Fibroblast of mammary gland (primary cell): Measurements from ENCODE around the gene STX1B.
A peak's percentile ranks its signal among the peaks of the same experiment; 100 is the strongest.

ENCODE experiments used
- DNase-seq: peaks from one replicate; pipeline ENCODE4 v3.0.0-alpha.2; 2010; ENCODE audit warnings: low read depth
- H3K4me3 ChIP-seq: 2 replicates; pipeline ENCODE4 v1.5.1; 2011; ENCODE audit warnings: low read depth, mild to moderate bottlenecking, low read length, moderate library complexity; ENCODE audit not compliant: control insufficient read depth
- CTCF ChIP-seq: conservative IDR thresholded peaks from 2 replicates; pipeline ENCODE4 v1.5.1; 2011; ENCODE audit warnings: low read depth, low read length, inconsistent platforms; ENCODE audit not compliant: control insufficient read depth, insufficient read depth

STX1B gene

GRCh38 chr16:31002250-31002700 lies 8.2 kb downstream of the STX1B start:
- no peak for DNase-seq
- no peak overlapping the region for H3K4me3 ChIP-seq
- no peak for TF ChIP-seq CTCF

- H3K4me3 ChIP-seq = no peak overlapping the region
- TF ChIP-seq CTCF = no peak
- DNase-seq = no peak
Observed at GRCh38 chr16:31001507-31002249, 8.8 kb downstream of the STX1B start.

GRCh38 chr16:31000671-31001382 lies 9.6 kb downstream of the STX1B start:
- TF ChIP-seq CTCF = no peak
- H3K4me3 ChIP-seq = no peak overlapping the region

GRCh38 chr16:30998852-30999761 lies 11.3 kb downstream of the STX1B start:
- no peak for TF ChIP-seq CTCF
- peak; percentile 22 for DNase-seq
- H3K4me3 ChIP-seq = no peak overlapping the region

More at GRCh38 chr16:31000671-31001382, 9.6 kb downstream of the STX1B start:
- no peak for DNase-seq

GRCh38 chr16:30997725-30998711 lies 12.4 kb downstream of the STX1B start:
- no peak for TF ChIP-seq CTCF
- DNase-seq = peak; percentile 75
- H3K4me3 ChIP-seq = peak overlapping the region; percentile 42
